NCI-H187 treated with DMSO at 0.1 percent for 48 hours (cell line): Measurements from ENCODE around the gene POLD3.

Experiments used
- DNase-seq: peaks from one replicate; lab custom pipeline; 2025; lab: John Stamatoyannopoulos, UW

The POLD3 gene

DNA sequence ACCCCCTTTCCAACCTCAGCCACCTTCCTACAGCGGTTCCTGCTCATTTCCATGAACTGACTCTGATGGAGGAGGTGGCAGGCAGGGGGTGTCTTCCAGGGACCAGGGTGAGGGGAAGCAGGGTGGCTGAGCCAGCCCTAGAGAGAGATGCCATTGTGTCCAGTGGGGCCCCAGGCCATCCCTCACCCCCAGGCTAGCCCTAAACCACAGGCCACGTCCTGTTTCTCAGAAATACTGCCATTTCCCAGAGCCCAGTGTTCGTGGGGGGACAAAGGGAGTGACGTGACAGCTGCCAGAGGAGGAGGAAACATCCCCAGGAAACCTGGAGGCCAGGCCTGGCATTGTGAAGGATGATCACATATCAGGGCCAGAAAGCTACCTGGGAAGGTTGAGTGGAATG, 99.4 kb downstream of the POLD3 start:
- no peak for DNase-seq
